SK-N-SH treated with all-trans-retinoic acid at 6 μM for 48 hours (cell line): ENCODE data around the gene FAF1.
"Not testable (repeated sequence)": the region's sequence is repeated elsewhere in the genome, so short reads cannot be mapped to it uniquely, and the experiment has no call there.

ENCODE experiments used
- ARNTL ChIP-seq: fragments of 450-650 bp; formaldehyde crosslinking; IDR thresholded peaks from 2 replicates; pipeline ENCODE4 v1.5.0; 2020; ENCODE audit warnings: low read depth, mild to moderate bottlenecking, moderate library complexity, borderline replicate concordance
- CREB5 ChIP-seq: fragments of 250-450 bp; sonication (Bioruptor Pico); IDR thresholded peaks from 2 replicates; pipeline ENCODE4 v1.5.1; 2020; ENCODE audit warnings: low read depth, mild to moderate bottlenecking, moderate library complexity
- CSDC2 ChIP-seq: fragments of 250-450 bp; sonication (Bioruptor Pico); IDR thresholded peaks from 2 replicates; pipeline ENCODE4 v1.5.0; 2020; ENCODE audit warnings: mild to moderate bottlenecking, moderate library complexity
- CSRNP3 ChIP-seq: fragments of 250-450 bp; sonication (Bioruptor Pico); IDR thresholded peaks from 2 replicates; pipeline ENCODE4 v1.5.1; 2021; ENCODE audit warnings: mild to moderate bottlenecking, moderate library complexity
- ESRRG ChIP-seq: fragments of 250-450 bp; sonication (Bioruptor Pico); IDR thresholded peaks from 2 replicates; pipeline ENCODE4 v1.6.1; 2021; ENCODE audit warnings: mild to moderate bottlenecking
- ISL1 ChIP-seq: fragments of 250-450 bp; sonication (Bioruptor Pico); IDR thresholded peaks from 2 replicates; pipeline ENCODE4 v2.1.2; 2022; ENCODE audit warnings: mild to moderate bottlenecking, moderate library complexity
- OSR1 ChIP-seq: fragments of 250-450 bp; sonication (Bioruptor Pico); IDR thresholded peaks from 2 replicates; pipeline ENCODE4 v1.8.0; 2022; ENCODE audit warnings: moderate library complexity, mild to moderate bottlenecking, inconsistent platforms
- PATZ1 ChIP-seq: fragments of 250-450 bp; sonication (Bioruptor Pico); IDR thresholded peaks from 2 replicates; pipeline ENCODE4 v1.8.0; 2020; ENCODE audit warnings: mild to moderate bottlenecking, moderate library complexity, borderline replicate concordance
- RARB ChIP-seq: fragments of 250-450 bp; sonication (Bioruptor Pico); IDR thresholded peaks from 2 replicates; pipeline ENCODE4 v1.8.0; 2021; ENCODE audit warnings: mild to moderate bottlenecking, moderate library complexity
- TCF4 ChIP-seq: fragments of 250-450 bp; sonication (Bioruptor Pico); IDR thresholded peaks from 2 replicates; pipeline ENCODE4 v1.8.0; 2021; ENCODE audit warnings: mild to moderate bottlenecking, moderate library complexity, borderline replicate concordance
- ZC3H10 ChIP-seq: fragments of 250-450 bp; sonication (Bioruptor Pico); IDR thresholded peaks from 2 replicates; pipeline ENCODE4 v1.5.1; 2021; ENCODE audit warnings: mild to moderate bottlenecking, moderate library complexity
- ZFP3 ChIP-seq: fragments of 250-450 bp; sonication (Bioruptor Pico); IDR thresholded peaks from 2 replicates; pipeline ENCODE4 v1.5.0; 2020; ENCODE audit warnings: mild to moderate bottlenecking, moderate library complexity
- ZFP30 ChIP-seq: fragments of 450-650 bp; formaldehyde crosslinking; IDR thresholded peaks from 2 replicates; pipeline ENCODE4 v1.5.0; 2022; ENCODE audit warnings: mild to moderate bottlenecking, moderate library complexity
- ZNF70 ChIP-seq: fragments of 450-650 bp; formaldehyde crosslinking; IDR thresholded peaks from 2 replicates; pipeline ENCODE4 v1.5.0; 2020; ENCODE audit warnings: mild to moderate bottlenecking, moderate library complexity

GRCh38 chr1:50935276-50935675 lies 24.8 kb downstream of the FAF1 start:
- not testable (repeated sequence) for TF ChIP-seq RARB (CRISPR knock-in tag); OSR1 (CRISPR knock-in tag); CSDC2 (CRISPR knock-in tag); CSRNP3 (CRISPR knock-in tag); CREB5 (CRISPR knock-in tag); ZFP30; ISL1 (CRISPR knock-in tag); ZFP3 (CRISPR knock-in tag); TCF4 (CRISPR knock-in tag); PATZ1 (CRISPR knock-in tag); ESRRG (CRISPR knock-in tag); ZNF70 (CRISPR knock-in tag); ZC3H10 (CRISPR knock-in tag); ARNTL (CRISPR knock-in tag)
